K562 (cell line): ENCODE measurements around the gene RHBG.

ENCODE experiments used
- HDAC6 ChIP-seq: IDR thresholded peaks from 2 replicates; pipeline ENCODE4 v1.6.1; 2012; ENCODE audit warnings: low read depth, mild to moderate bottlenecking, control low read depth, inconsistent platforms, low read length, moderate library complexity
- JUNB ChIP-seq: fragments of 450-650 bp; formaldehyde crosslinking; conservative IDR thresholded peaks from 2 replicates; pipeline ENCODE4 v1.4.0; 2020; ENCODE audit warnings: mild to moderate bottlenecking
- ZHX1 ChIP-seq: fragments of 150-350 bp; conservative IDR thresholded peaks from 2 replicates; pipeline ENCODE4 v1.6.1; 2014; ENCODE audit warnings: low read length

- TF ChIP-seq JUNB (CRISPR knock-in tag) (no peak), HDAC6 (no peak), ZHX1 (no peak)
These were observed 41.7 kb downstream of the RHBG start for GRCh38 chr1:156410740-156411139.
